GM23338 (cell line): ENCODE data around the gene SLC5A7. TPM values are rescaled to one million over a fixed set of nuclear protein-coding genes. Genes with fewer than 3 reads are reported as not detected.

ENCODE experiments used
- ATAC-seq: fragments of 200-7000 bp; cut with Tn5 transposase; 3 replicates; pipeline ENCODE4 v1.9.1; 2020
- DNase-seq: peaks from one replicate; pipeline ENCODE4 v3.0.0-alpha.2; 2015; ENCODE audit warnings: low spot score
- H2AFZ ChIP-seq: fragments of 200-600 bp; sonication (generic); 2 replicates; pipeline ENCODE4 v1.8.0; 2016; ENCODE audit warnings: antibody characterized with exemption, mild to moderate bottlenecking, moderate library complexity
- H3F3A ChIP-seq: fragments of 200-600 bp; sonication (generic); replicated peaks from 2 replicates; pipeline ENCODE4 v1.8.0; 2017; ENCODE audit warnings: antibody characterized with exemption, mixed run types, low read depth
- H3K27ac ChIP-seq: fragments of 200-600 bp; sonication (generic); 2 replicates; pipeline ENCODE4 v1.6.1; 2016; ENCODE audit warnings: low read depth
- H3K27me3 ChIP-seq: fragments of 200-600 bp; sonication (generic); 2 replicates; pipeline ENCODE4 v1.8.0; 2016; ENCODE audit warnings: mild to moderate bottlenecking, mixed run types, moderate library complexity; ENCODE audit not compliant: insufficient read depth
- H3K36me3 ChIP-seq: fragments of 200-600 bp; sonication (generic); 2 replicates; pipeline ENCODE4 v1.8.0; 2016; ENCODE audit warnings: mild to moderate bottlenecking; ENCODE audit not compliant: insufficient read depth
- H3K4me1 ChIP-seq: fragments of 200-600 bp; sonication (generic); 2 replicates; pipeline ENCODE4 v1.8.0; 2016; ENCODE audit warnings: mild to moderate bottlenecking, moderate library complexity; ENCODE audit not compliant: insufficient read depth
- H3K4me2 ChIP-seq: fragments of 200-600 bp; sonication (generic); 2 replicates; pipeline ENCODE4 v1.7.1; 2017; ENCODE audit warnings: mixed run types
- H3K4me3 ChIP-seq: fragments of 200-600 bp; sonication (generic); 2 replicates; pipeline ENCODE4 v1.6.1; 2016; ENCODE audit warnings: mixed run types
- H3K79me2 ChIP-seq: fragments of 200-600 bp; sonication (generic); replicated peaks from 2 replicates; pipeline ENCODE4 v1.8.0; 2017; ENCODE audit warnings: mild to moderate bottlenecking; ENCODE audit not compliant: insufficient read depth
- H3K9me2 ChIP-seq: fragments of 200-600 bp; sonication (generic); 2 replicates; pipeline ENCODE4 v1.8.0; 2017; ENCODE audit not compliant: insufficient read depth
- H4K20me1 ChIP-seq: fragments of 200-600 bp; sonication (generic); replicated peaks from 2 replicates; pipeline ENCODE4 v1.8.0; 2017; ENCODE audit warnings: mild to moderate bottlenecking; ENCODE audit not compliant: insufficient read depth
- H3K27ac Mint-ChIP-seq: 2 replicates; pipeline ENCODE4 v1.8.0; 2020; ENCODE audit warnings: inconsistent platforms, mild to moderate bottlenecking, moderate library complexity, mixed read lengths
- H3K27me3 Mint-ChIP-seq: 3 replicates; pipeline ENCODE4 v1.8.0; 2022; ENCODE audit warnings: low read depth, mild to moderate bottlenecking, moderate library complexity, mixed read lengths, inconsistent platforms; ENCODE audit not compliant: insufficient read depth, poor library complexity
- H3K36me3 Mint-ChIP-seq: 3 replicates; pipeline ENCODE4 v1.8.0; 2021; ENCODE audit warnings: low read depth, mild to moderate bottlenecking, inconsistent platforms, moderate library complexity, mixed read lengths
- H3K4me1 Mint-ChIP-seq: 3 replicates; pipeline ENCODE4 v1.8.0; 2020; ENCODE audit warnings: mild to moderate bottlenecking, inconsistent platforms, mixed read lengths
- H3K4me3 Mint-ChIP-seq: 3 replicates; pipeline ENCODE4 v1.8.0; 2021; ENCODE audit warnings: moderate library complexity, mild to moderate bottlenecking, inconsistent platforms, mixed read lengths
- H3K9me3 Mint-ChIP-seq: 3 replicates; pipeline ENCODE4 v1.8.0; 2020; ENCODE audit warnings: moderate library complexity, mild to moderate bottlenecking, inconsistent platforms, mixed read lengths
- CREB1 ChIP-seq: fragments of 250-450 bp; sonication (Bioruptor Pico); IDR thresholded peaks from 2 replicates; pipeline ENCODE4 v1.5.0; 2020; ENCODE audit warnings: low read depth, mild to moderate bottlenecking, moderate library complexity
- CTCF ChIP-seq, 2 experiments: fragments of 200-600 bp in 1 of 2; sonication (generic) in 1 of 2; conservative IDR thresholded peaks; 2 replicates each; pipeline versions ENCODE4 v1.5.1 to v1.6.1; 2016 to 2017; ENCODE audit warnings: antibody characterized with exemption in 2 of 2, low read depth in 2 of 2, mild to moderate bottlenecking in 2 of 2, moderate library complexity in 1 of 2
- ETS1 ChIP-seq: IDR thresholded peaks from 2 replicates; pipeline ENCODE4 v1.6.1; 2016; ENCODE audit warnings: antibody characterized with exemption
- EZH2phosphoT487 ChIP-seq: fragments of 200-600 bp; sonication (generic); IDR thresholded peaks from one replicate; pipeline ENCODE4 v1.8.1; 2018; ENCODE audit warnings: antibody characterized with exemption; ENCODE audit not compliant: unreplicated experiment
- JUNB ChIP-seq: IDR thresholded peaks from one replicate; pipeline ENCODE4 v1.6.1; 2016; ENCODE audit warnings: antibody characterized with exemption; ENCODE audit not compliant: unreplicated experiment
- NANOG ChIP-seq: IDR thresholded peaks from 2 replicates; pipeline ENCODE4 v1.6.1; 2016; ENCODE audit warnings: antibody characterized with exemption, borderline replicate concordance
- POLR2AphosphoS5 ChIP-seq: IDR thresholded peaks from 2 replicates; pipeline ENCODE4 v1.6.1; 2016; ENCODE audit warnings: antibody characterized with exemption, low read depth
- REST ChIP-seq: IDR thresholded peaks from one replicate; pipeline ENCODE4 v1.6.1; 2018; ENCODE audit warnings: antibody characterized with exemption; ENCODE audit not compliant: unreplicated experiment
- STAT1 ChIP-seq: IDR thresholded peaks from one replicate; pipeline ENCODE4 v1.6.1; 2016; ENCODE audit warnings: antibody characterized with exemption; ENCODE audit not compliant: unreplicated experiment
- ZNF114 ChIP-seq: fragments of 250-450 bp; sonication (Bioruptor Pico); IDR thresholded peaks from 2 replicates; pipeline ENCODE4 v1.5.0; 2020; ENCODE audit warnings: mild to moderate bottlenecking, moderate library complexity
- ZNF331 ChIP-seq: fragments of 250-450 bp; sonication (Bioruptor Pico); IDR thresholded peaks from 2 replicates; pipeline ENCODE4 v1.5.0; 2020; ENCODE audit warnings: low read depth, mild to moderate bottlenecking, moderate library complexity
- ZNF462 ChIP-seq: fragments of 250-450 bp; sonication (Bioruptor Pico); IDR thresholded peaks from 2 replicates; pipeline ENCODE4 v1.5.0; 2020; ENCODE audit warnings: mild to moderate bottlenecking, moderate library complexity
- polyA plus RNA-seq: library from polyadenylated mRNA; unstranded; fragments of >200 nt; fragmentation: Nextera tagmentation; extraction: Ambion mirVana; gene quantifications from 2 replicates; pipeline ENCODE4 v1.2.1, GENCODE V29; 2016
- total RNA-seq: library from RNA; depleted of rRNA; stranded (reverse); fragments of >200 nt; shearing (Covaris generic); gene quantifications from 2 replicates; pipeline ENCODE4 v1.2.3, GENCODE V29; 2014

SLC5A7 gene
- total and polyA plus RNA-seq, 2 experiments from 2014 or later = 0.05 to 0.17 TPM

GRCh38 chr2:107964185-107964584 is 22.1 kb upstream of the SLC5A7 start:
- ATAC-seq (no peak), DNase-seq (no peak)
- Histone ChIP-seq H3K4me3 (no peak overlapping the region), H3F3A (no peaks in the 10 kb centered on the region), H2AFZ (no peak overlapping the region), H3K36me3 (no peaks in the 10 kb centered on the region), H3K9me2 (no peaks in the 10 kb centered on the region), H3K27ac (no peak overlapping the region), H4K20me1 (no peaks in the 10 kb centered on the region), H3K4me1 (no peaks in the 10 kb centered on the region), H3K27me3 (no peaks in the 10 kb centered on the region), H3K4me2 (no peak overlapping the region), H3K79me2 (no peaks in the 10 kb centered on the region)
- Mint-ChIP-seq H3K9me3 (peaks cover 5% of the 10 kb centered on the region; the same call in 2 of the 3 replicates), H3K27ac (no peak overlapping the region), H3K4me1 (no peaks in the 10 kb centered on the region), H3K4me3 (no peak overlapping the region), H3K27me3 (no peaks in the 10 kb centered on the region), H3K36me3 (no peaks in the 10 kb centered on the region; the same call in 1 of the 3 replicates)
- TF ChIP-seq CTCF (conservative IDR thresholded peaks at IDR 0.05; ENCODE audit: low read depth in 2 of 2) = no peak
- TF ChIP-seq EZH2phosphoT487 = no peak
- no peak for TF ChIP-seq ZNF114 (CRISPR knock-in tag)
- no peak for TF ChIP-seq STAT1
- TF ChIP-seq JUNB = no peak
- no peak for TF ChIP-seq ETS1
- TF ChIP-seq NANOG = no peak
- no peak for TF ChIP-seq CREB1 (CRISPR knock-in tag)
- no peak for TF ChIP-seq ZNF331 (CRISPR knock-in tag)
- TF ChIP-seq ZNF462 (CRISPR knock-in tag) = no peak
- TF ChIP-seq POLR2AphosphoS5 = no peak
- no peak for TF ChIP-seq REST
